Memory B cell (primary cell): Measurements from ENCODE around the gene DSTN.

Experiments
- ATAC-seq: fragments of 150-1000 bp; cut with Tn5 transposase; 2 replicates; pipeline ENCODE4 v1.10.0; 2021; ENCODE audit warnings: low read depth, mild to moderate bottlenecking, moderate library complexity
- DNase-seq, 2 donors: peaks; one replicate each; pipeline ENCODE4 v3.0.0; 2022; ENCODE audit warnings: low spot score in 2 of 2
- H3K27ac Mint-ChIP-seq: one replicate; pipeline ENCODE4 v1.8.0; 2022; ENCODE audit warnings: mild to moderate bottlenecking, moderate library complexity, mixed read lengths
- H3K27me3 Mint-ChIP-seq: one replicate; pipeline ENCODE4 v1.8.0; 2022; ENCODE audit warnings: mixed read lengths
- H3K36me3 Mint-ChIP-seq: one replicate; pipeline ENCODE4 v1.8.0; 2022; ENCODE audit warnings: mild to moderate bottlenecking, mixed read lengths
- H3K4me1 Mint-ChIP-seq: one replicate; pipeline ENCODE4 v1.8.0; 2022; ENCODE audit warnings: mixed read lengths
- H3K4me3 Mint-ChIP-seq: one replicate; pipeline ENCODE4 v1.8.0; 2022; ENCODE audit warnings: mild to moderate bottlenecking, moderate library complexity, mixed read lengths
- H3K9me3 Mint-ChIP-seq: one replicate; pipeline ENCODE4 v1.8.0; 2022; ENCODE audit warnings: mixed read lengths

The DSTN gene

GRCh38 chr20:17559338-17559737 lies 10.5 kb upstream of the DSTN start:
- DNase-seq (no peak), ATAC-seq (no peak)
- Mint-ChIP-seq H3K36me3 (no peaks in the 10 kb centered on the region), H3K4me1 (no peaks in the 10 kb centered on the region), H3K27me3 (peaks cover 5% of the 10 kb centered on the region), H3K9me3 (no peaks in the 10 kb centered on the region), H3K4me3 (no peak overlapping the region), H3K27ac (no peak overlapping the region)

- DNase-seq (no peak), ATAC-seq (no peak)
- no peaks in the 10 kb centered on the region for H3K9me3 Mint-ChIP-seq
- H3K4me3 Mint-ChIP-seq, result no peak overlapping the region
- H3K36me3 Mint-ChIP-seq, result no peaks in the 10 kb centered on the region
- H3K27ac Mint-ChIP-seq, result no peak overlapping the region
- H3K4me1 Mint-ChIP-seq, result no peaks in the 10 kb centered on the region
- peaks cover 8% of the 10 kb centered on the region for H3K27me3 Mint-ChIP-seq
Observed at GRCh38 chr20:17560344-17561074, 9.4 kb upstream of the DSTN start.

DNA sequence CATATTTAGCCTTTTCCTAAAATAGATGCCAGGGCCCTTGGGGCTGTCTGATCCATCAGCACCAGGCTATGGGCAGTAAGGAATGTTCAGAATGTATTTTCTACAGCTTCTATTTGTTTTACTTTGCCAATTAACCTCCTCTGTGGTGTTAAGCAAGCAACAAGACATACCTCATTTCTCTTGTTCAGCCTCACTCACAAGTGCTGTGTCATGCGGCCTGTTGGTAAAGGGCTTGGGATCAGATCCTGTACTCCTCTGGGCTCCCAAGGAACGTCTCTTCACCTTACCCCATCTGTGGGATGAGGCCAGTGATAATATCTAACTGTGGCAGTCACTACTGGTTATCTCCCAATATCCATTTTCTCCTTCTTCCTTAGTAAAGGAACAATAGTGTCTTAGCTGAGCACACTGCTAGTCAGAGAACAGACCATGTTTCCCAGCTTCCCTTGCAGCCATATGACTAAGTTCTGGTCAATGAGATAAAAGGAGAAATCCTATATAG lies 7.0 kb upstream of the DSTN start:
- H3K4me3 Mint-ChIP-seq, result no peak overlapping the region
- ATAC-seq, result no peak
- DNase-seq, result no peak

GRCh38 chr20:17565169-17565845 lies 4.6 kb upstream of the DSTN start:
- no peak overlapping the region for H3K27ac Mint-ChIP-seq
- peaks cover 6% of the 10 kb centered on the region for H3K4me1 Mint-ChIP-seq
- no peak overlapping the region for H3K4me3 Mint-ChIP-seq
- no peak for ATAC-seq
- no peaks in the 10 kb centered on the region for H3K36me3 Mint-ChIP-seq
- no peaks in the 10 kb centered on the region for H3K9me3 Mint-ChIP-seq
- H3K27me3 Mint-ChIP-seq, result peaks cover 6% of the 10 kb centered on the region
- DNase-seq, result no peak

More for the DNA sequence above, 7.0 kb upstream of the DSTN start:
- Mint-ChIP-seq H3K4me1 (no peaks in the 10 kb centered on the region), H3K9me3 (no peaks in the 10 kb centered on the region), H3K27me3 (peaks cover 8% of the 10 kb centered on the region), H3K27ac (no peak overlapping the region), H3K36me3 (no peaks in the 10 kb centered on the region)

GRCh38 chr20:17566345-17566744 lies 3.5 kb upstream of the DSTN start:
- peaks cover 12% of the 10 kb centered on the region for H3K4me1 Mint-ChIP-seq
- DNase-seq (no peak), ATAC-seq (no peak)
- no peak overlapping the region for H3K4me3 Mint-ChIP-seq
- H3K36me3 Mint-ChIP-seq, result no peaks in the 10 kb centered on the region
- H3K27ac Mint-ChIP-seq, result no peak overlapping the region
- no peaks in the 10 kb centered on the region for H3K9me3 Mint-ChIP-seq
- peaks cover 3% of the 10 kb centered on the region for H3K27me3 Mint-ChIP-seq

DNA sequence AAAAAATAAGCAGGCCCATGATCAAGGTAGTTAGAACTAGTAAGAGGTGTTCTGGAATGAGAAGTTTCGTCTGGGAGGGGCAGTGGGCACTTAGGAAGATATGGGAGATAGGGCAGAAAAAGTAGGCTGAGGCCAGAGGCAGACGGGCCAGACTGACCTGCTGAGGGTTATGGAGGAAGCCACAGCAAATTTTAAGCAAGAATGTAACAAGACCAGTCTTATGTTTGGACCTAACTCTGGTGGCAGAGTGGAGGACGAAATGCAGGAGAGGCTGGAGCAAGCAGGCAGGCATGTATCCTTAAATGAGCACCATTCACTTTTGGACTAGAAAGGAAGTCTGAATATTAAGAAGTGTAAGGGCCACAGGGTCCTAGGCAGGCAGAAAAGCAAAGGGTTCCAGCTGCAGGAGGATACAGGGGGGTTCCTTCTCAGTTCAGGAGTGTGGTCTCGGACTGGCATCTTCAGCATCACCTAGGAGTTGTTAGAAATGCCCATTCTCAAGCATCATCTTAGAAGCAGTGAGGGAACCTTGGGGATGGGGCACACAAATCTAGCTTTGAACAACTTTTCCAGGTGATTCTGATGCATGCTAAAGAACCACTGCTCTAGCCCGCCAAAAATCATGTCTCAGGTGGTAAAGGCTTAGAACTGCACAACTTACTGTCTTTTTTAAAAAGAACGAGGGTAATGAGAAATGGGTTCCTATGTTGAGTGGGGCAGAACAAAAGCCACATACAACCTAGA lies 1.7 kb upstream of the DSTN start:
- H3K4me1 Mint-ChIP-seq, result peaks cover 12% of the 10 kb centered on the region
- H3K27me3 Mint-ChIP-seq, result peaks cover 3% of the 10 kb centered on the region
- DNase-seq, result no peak
- H3K4me3 Mint-ChIP-seq, result peak overlapping the region; percentile 4
- no peak overlapping the region for H3K27ac Mint-ChIP-seq
- H3K9me3 Mint-ChIP-seq, result no peaks in the 10 kb centered on the region
- no peak for ATAC-seq
- H3K36me3 Mint-ChIP-seq, result no peaks in the 10 kb centered on the region

GRCh38 chr20:17568972-17569521 lies 828 bp upstream of the DSTN start:
- Mint-ChIP-seq H3K4me1 (peaks cover 12% of the 10 kb centered on the region), H3K9me3 (no peaks in the 10 kb centered on the region), H3K27me3 (peaks cover 3% of the 10 kb centered on the region), H3K27ac (peak overlapping the region; percentile 97), H3K4me3 (peak overlapping the region; percentile 99), H3K36me3 (no peaks in the 10 kb centered on the region)
- ATAC-seq (no peak), DNase-seq (peak in 1 of 2 donors; percentile 16)

DNA sequence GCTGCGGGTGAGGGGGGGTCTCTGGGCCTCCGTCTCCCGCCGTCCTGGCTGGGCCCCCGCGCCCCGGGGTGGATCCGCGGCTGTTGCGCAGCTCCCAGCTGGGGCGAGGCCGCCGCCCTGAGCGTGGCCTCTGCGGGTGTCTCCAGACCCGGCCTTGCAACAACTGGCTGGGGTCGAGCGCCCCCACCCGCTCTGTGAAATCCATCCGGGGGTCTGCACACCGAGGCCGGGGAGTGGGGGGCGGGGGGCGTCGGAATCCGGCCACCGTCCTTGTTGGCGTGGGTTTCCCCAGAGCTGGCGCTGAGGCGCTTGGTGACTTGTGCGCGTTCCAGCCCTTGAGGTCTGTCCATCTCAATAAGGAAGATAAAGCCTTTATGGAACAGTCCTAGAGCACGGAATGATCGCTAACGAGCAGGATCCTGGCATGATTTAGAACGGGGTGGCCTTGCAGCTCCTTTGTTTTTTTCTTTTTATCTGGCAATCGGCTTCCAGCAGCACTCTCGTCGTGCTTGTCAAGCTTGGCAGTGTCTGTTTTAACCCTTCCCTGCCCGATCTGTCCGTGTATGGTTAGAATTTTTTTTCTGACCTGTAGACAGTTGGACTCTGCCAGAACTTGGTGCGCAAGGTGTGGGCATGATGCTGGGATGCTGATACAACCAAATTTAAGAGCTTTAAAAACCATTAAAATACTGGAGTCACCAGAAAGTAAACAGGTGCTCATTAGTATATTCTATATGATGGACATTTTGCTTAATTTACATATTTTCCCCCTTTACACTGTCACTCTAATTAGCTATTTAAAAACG lies 675 bp downstream of the DSTN start:
- Mint-ChIP-seq H3K27me3 (no peaks in the 10 kb centered on the region), H3K4me1 (peaks cover 12% of the 10 kb centered on the region), H3K4me3 (peak overlapping the region; percentile 99), H3K9me3 (no peaks in the 10 kb centered on the region), H3K36me3 (no peaks in the 10 kb centered on the region), H3K27ac (peak overlapping the region; percentile 97)
- DNase-seq (peak in 1 of 2 donors; percentile 36), ATAC-seq (peak; percentile 36)

DNA sequence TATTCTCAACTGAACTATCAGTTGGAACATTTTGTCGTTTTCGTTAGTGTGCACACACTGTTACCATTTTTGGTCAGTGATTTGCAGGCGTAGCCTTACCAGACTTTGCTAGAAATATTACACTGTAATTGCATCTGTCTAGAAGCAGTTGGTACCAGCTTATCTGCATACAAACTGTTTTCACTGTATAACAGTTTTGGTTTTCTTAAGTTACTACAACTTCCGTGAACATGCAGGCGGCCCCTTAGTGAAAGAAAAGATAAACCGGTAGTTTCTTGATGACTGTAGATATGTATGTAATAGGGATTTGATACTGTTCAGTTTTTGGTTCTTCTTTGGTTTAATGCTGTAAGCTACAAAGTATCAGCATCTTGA lies 1.3 kb downstream of the DSTN start:
- ATAC-seq (no peak), DNase-seq (no peak)
- Mint-ChIP-seq H3K27me3 (no peaks in the 10 kb centered on the region), H3K27ac (peak overlapping the region; percentile 74), H3K4me3 (peak overlapping the region; percentile 99), H3K9me3 (no peaks in the 10 kb centered on the region), H3K36me3 (no peaks in the 10 kb centered on the region), H3K4me1 (peaks cover 12% of the 10 kb centered on the region)

DNA sequence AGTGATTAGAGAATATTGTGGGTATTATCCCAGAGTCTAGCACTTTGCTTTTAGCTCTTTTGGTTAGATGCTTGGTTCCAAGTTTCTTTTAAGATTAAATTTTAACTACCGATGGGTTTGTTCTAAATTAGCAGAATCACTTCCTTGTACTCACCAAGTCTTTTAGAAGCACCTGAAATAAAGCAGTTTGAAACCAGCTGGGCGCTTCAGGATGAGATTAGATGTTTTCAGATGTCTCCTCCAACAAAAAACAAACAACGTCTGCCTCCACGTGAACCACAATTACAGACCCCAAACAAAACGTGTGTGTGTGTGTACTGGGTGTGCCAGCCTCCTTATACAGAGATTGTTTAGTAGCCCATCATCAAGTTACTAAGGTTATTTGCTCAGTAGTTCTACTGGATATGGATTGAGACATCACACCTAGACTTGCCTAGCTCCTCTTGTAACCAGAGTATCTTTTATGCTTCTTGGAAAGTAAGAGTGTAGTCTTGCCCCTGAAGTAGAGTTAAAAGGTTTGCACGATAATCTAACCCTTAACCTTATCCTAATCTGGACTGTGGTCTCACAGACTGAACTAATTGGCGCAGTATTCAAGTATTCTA lies 2.3 kb downstream of the DSTN start:
- ATAC-seq (no peak), DNase-seq (no peak)
- H3K4me3 Mint-ChIP-seq, result no peak overlapping the region

GRCh38 chr20:17573463-17573862 lies 3.6 kb downstream of the DSTN start:
- no peak for ATAC-seq
- Mint-ChIP-seq H3K4me1 (peaks cover 12% of the 10 kb centered on the region), H3K4me3 (no peak overlapping the region), H3K27ac (no peak overlapping the region), H3K36me3 (no peaks in the 10 kb centered on the region), H3K9me3 (no peaks in the 10 kb centered on the region), H3K27me3 (no peaks in the 10 kb centered on the region)
- DNase-seq, result no peak

More for the DNA sequence above, 2.3 kb downstream of the DSTN start:
- peaks cover 12% of the 10 kb centered on the region for H3K4me1 Mint-ChIP-seq
- no peaks in the 10 kb centered on the region for H3K9me3 Mint-ChIP-seq
- no peaks in the 10 kb centered on the region for H3K36me3 Mint-ChIP-seq
- no peaks in the 10 kb centered on the region for H3K27me3 Mint-ChIP-seq
- no peak overlapping the region for H3K27ac Mint-ChIP-seq

GRCh38 chr20:17576215-17576614 lies 6.3 kb downstream of the DSTN start:
- peaks cover 2% of the 10 kb centered on the region for H3K36me3 Mint-ChIP-seq
- no peak for ATAC-seq
- H3K4me1 Mint-ChIP-seq, result no peaks in the 10 kb centered on the region
- no peaks in the 10 kb centered on the region for H3K27me3 Mint-ChIP-seq
- no peak overlapping the region for H3K4me3 Mint-ChIP-seq
- H3K27ac Mint-ChIP-seq, result no peak overlapping the region
- H3K9me3 Mint-ChIP-seq, result no peaks in the 10 kb centered on the region
- DNase-seq, result no peak

DNA sequence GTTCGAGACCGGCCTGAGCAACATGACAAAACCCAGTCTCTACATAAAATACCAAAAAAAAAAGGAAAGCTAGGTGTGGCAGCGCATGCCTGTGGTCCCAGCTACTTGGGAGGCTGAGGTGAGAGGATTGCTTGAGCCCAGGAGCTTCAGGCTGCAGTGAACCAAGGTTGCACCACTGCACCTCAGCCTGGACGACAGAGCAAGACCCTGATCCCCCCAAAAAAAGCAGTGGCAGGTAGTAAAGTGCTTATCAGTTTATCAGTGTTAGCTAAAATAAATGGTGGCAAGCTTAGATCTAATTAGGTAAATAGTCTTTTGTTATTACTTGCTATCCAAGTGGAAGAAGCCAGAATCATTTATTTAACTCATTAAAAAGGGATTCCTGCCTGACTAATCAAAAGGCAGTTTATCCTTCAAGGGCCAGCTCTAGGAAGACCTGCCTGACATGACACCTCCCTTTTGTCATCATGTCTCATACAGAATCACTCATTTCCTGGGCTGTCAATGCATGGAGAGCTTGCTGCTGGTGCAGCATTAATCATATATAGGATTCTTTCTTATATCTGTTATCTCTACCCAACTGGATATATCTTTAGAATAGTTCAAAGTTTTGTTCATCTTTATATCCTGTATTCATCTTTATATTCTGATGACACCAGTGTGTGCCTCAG lies 9.6 kb downstream of the DSTN start:
- DNase-seq, result no peak
- no peaks in the 10 kb centered on the region for H3K4me1 Mint-ChIP-seq
- H3K9me3 Mint-ChIP-seq, result no peaks in the 10 kb centered on the region
- H3K4me3 Mint-ChIP-seq, result no peak overlapping the region
- H3K27ac Mint-ChIP-seq, result no peak overlapping the region
- H3K36me3 Mint-ChIP-seq, result peaks cover 2% of the 10 kb centered on the region
- no peak for ATAC-seq
- no peaks in the 10 kb centered on the region for H3K27me3 Mint-ChIP-seq
